Measurements from ENCODE around the gene BLVRA. TPM values are rescaled to one million over a fixed set of nuclear protein-coding genes. Genes with fewer than 3 reads are reported as not detected.
"Not testable (repeated sequence)": the region's sequence is repeated elsewhere in the genome, so short reads cannot be mapped to it uniquely, and the experiment has no call there.

BLVRA gene, protein sequence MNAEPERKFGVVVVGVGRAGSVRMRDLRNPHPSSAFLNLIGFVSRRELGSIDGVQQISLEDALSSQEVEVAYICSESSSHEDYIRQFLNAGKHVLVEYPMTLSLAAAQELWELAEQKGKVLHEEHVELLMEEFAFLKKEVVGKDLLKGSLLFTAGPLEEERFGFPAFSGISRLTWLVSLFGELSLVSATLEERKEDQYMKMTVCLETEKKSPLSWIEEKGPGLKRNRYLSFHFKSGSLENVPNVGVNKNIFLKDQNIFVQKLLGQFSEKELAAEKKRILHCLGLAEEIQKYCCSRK
- total RNA-seq (10 to 100 TPM; 15.7 TPM), total RNA-seq (5.2 to 27.6 (median 16.1) reads per million in 172 experiments)
- polyA plus RNA-seq (2013, experiment 1 of 2) = 35.7 TPM
- 33.7 TPM for polyA plus RNA-seq (2013, experiment 2 of 2)

DNA sequence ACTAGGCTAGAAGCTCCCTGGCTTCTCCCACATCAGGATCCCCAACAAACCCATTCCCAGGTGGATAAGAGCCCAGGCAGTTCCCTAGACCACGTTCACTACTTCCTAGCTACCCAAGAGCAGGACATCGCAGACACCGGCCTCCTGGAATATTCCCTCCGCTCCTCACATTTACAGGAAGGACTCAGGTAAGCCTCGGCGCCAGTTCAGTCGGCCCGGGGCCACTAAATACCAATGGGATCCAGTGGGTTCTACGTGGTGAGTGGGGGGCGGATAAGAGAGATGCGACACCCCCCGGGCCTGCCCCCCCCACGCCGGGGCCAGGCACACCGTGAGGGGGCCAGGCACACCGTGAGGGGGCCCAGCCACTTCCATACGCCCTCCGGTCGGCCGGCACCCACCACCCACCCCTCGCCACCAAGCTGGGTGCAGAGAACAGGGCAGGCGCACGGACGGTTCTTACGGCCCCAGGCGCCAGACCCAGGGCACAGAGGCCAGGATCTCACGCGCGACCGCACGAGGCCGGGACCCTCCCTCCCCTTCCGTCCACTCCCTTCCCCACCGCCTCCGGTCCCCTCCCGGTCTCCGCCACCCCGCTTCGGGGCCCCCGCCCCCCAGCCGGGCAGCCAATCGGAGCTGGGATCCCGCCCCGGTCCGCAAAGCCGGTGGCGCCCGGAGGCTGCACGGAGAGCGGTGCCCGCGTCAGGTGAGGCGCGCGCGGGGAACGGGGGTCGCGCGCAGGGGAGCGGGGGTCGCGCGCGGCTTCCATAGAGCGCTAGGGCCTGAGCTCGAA, at the start of gene BLVRA:
Gene BLVRA (plus strand): TSS at position 652 of the 793 bp plus-strand sequence. CDS start 12,479 bp downstream, outside the sequence.
- H3K27me3 ChIP-seq (ENCODE audit: control insufficient read depth in 1 of 2, insufficient read depth in 2 of 2, low read length in 2 of 2) = no peaks in the 10 kb centered on the region
- TF ChIP-seq CTCF (IDR thresholded peaks at IDR 0.05) = no peak
- no peaks in the 10 kb centered on the region for H3K9me3 ChIP-seq (ENCODE audit: control insufficient read depth in 1 of 2, insufficient read depth in 1 of 2, low read length in 2 of 2)
- DNase-seq = peak; percentile 30 to 83 (median 58)
- Mint-ChIP-seq H3K4me3 (peak within 1 kb of the TSS; percentile 96), H3K27me3 (no peaks in the 10 kb centered on the region), H3K4me1 (ENCODE audit: low read depth) (peaks cover 34% of the 10 kb centered on the region), H3K9me3 (no peaks in the 10 kb centered on the region), H3K27ac (peak within 1 kb of the TSS; percentile 64), H3K36me3 (ENCODE audit: low read depth) (peaks cover 6% of the 10 kb centered on the region)
- POLR2A ChIA-PET = interaction anchor here (1.0 to 2.0 kb wide), 6 partner anchors 9 to 826 kb away, joined by 3 to 17 read pairs (median 4); partner anchors contain the start of genes COA1, MRPL32, MRPS24 and PSMA2
- CTCF ChIA-PET = no interaction called here
- ATAC-seq (ENCODE audit: poor library complexity) = peak; percentile 79
- peak within 1 kb of the TSS in 1 of 2 donors; percentile 35 for H3K27ac ChIP-seq (ENCODE audit: low read depth in 1 of 2, low read length in 2 of 2)
- intact Hi-C loops (cut with DNase I, micrococcal nuclease) = no loop called here
- no peaks in the 10 kb centered on the region for H3K36me3 ChIP-seq (ENCODE audit: insufficient read depth, low read length)
- H3K4me1 ChIP-seq (ENCODE audit: insufficient read depth, low read length) = peaks cover 15% of the 10 kb centered on the region
- H3K4me3 ChIP-seq (ENCODE audit: low read length) = peak within 1 kb of the TSS; percentile 68

GRCh38 chr7:43711503-43711902, 47.0 kb upstream of the BLVRA start:
- no peak overlapping the region for H3K4me3 ChIP-seq (ENCODE audit: low read length)
- Mint-ChIP-seq H3K27me3 (no peaks in the 10 kb centered on the region), H3K27ac (no peak overlapping the region), H3K4me3 (no peak overlapping the region), H3K36me3 (ENCODE audit: low read depth) (peaks cover 18% of the 10 kb centered on the region), H3K4me1 (ENCODE audit: low read depth) (peaks cover 35% of the 10 kb centered on the region), H3K9me3 (no peaks in the 10 kb centered on the region)
- H3K4me1 ChIP-seq (ENCODE audit: insufficient read depth, low read length) = peaks cover under 1% of the 10 kb centered on the region
- POLR2A ChIA-PET = no interaction called here
- no peak for DNase-seq
- CTCF ChIA-PET = interaction anchor here (0.6 to 3.0 kb wide), 2 partner anchors 106 to 129 kb away, joined by 3 to 12 read pairs; partner anchors contain the start of gene STK17A
- ATAC-seq (ENCODE audit: poor library complexity) = no peak
- no peak for TF ChIP-seq CTCF (IDR thresholded peaks at IDR 0.05)
- no peaks in the 10 kb centered on the region for H3K9me3 ChIP-seq (ENCODE audit: control insufficient read depth in 1 of 2, insufficient read depth in 1 of 2, low read length in 2 of 2)
- intact Hi-C loops (cut with DNase I, micrococcal nuclease) = loop anchor here in 1 of 2 experiments (10.0 kb wide), 1 partner anchor 257 kb away; no protein-coding TSS in a partner anchor
- peaks cover 6% of the 10 kb centered on the region for H3K36me3 ChIP-seq (ENCODE audit: insufficient read depth, low read length)
- no peak overlapping the region for H3K27ac ChIP-seq (ENCODE audit: low read depth in 1 of 2, low read length in 2 of 2)
- H3K27me3 ChIP-seq (ENCODE audit: control insufficient read depth in 1 of 2, insufficient read depth in 2 of 2, low read length in 2 of 2) = no peaks in the 10 kb centered on the region

- peaks cover 12% of the 10 kb centered on the region for H3K36me3 ChIP-seq (ENCODE audit: insufficient read depth, low read length)
- H3K4me1 ChIP-seq (ENCODE audit: insufficient read depth, low read length); H3K27me3 Mint-ChIP-seq; H3K4me3 Mint-ChIP-seq; DNase-seq; H3K9me3 Mint-ChIP-seq; H3K27me3 ChIP-seq (ENCODE audit: control insufficient read depth in 1 of 2, insufficient read depth in 2 of 2, low read length in 2 of 2); ATAC-seq (ENCODE audit: poor library complexity); H3K27ac Mint-ChIP-seq; POLR2A ChIA-PET; H3K4me3 ChIP-seq (ENCODE audit: low read length); H3K27ac ChIP-seq (ENCODE audit: low read depth in 1 of 2, low read length in 2 of 2); H3K9me3 ChIP-seq (ENCODE audit: control insufficient read depth in 1 of 2, insufficient read depth in 1 of 2, low read length in 2 of 2): not testable (repeated sequence)
- CTCF ChIA-PET = interaction anchor here (0.9 kb wide), 1 partner anchor 133 kb away, joined by 3 read pairs; the partner anchor contains the start of gene STK17A
- H3K4me1 Mint-ChIP-seq (ENCODE audit: low read depth) = peaks cover 64% of the 10 kb centered on the region
- intact Hi-C loops (cut with DNase I, micrococcal nuclease) = loop anchor here in 1 of 2 experiments (10.0 kb wide), 1 partner anchor 261 kb away; no protein-coding TSS in a partner anchor
- H3K36me3 Mint-ChIP-seq (ENCODE audit: low read depth) = peaks cover 18% of the 10 kb centered on the region
Observed at GRCh38 chr7:43715966-43716365, 42.5 kb upstream of the BLVRA start.
